AG09319 (cell line): ENCODE measurements around the gene JAM3.

Experiments
- DNase-seq: peaks from one replicate; pipeline ENCODE4 v3.0.0-alpha.2; 2010; ENCODE audit warnings: low read depth; ENCODE audit errors: extremely low read depth
- CTCF ChIP-seq: IDR thresholded peaks from 2 replicates; pipeline ENCODE4 v1.5.1; 2011; ENCODE audit warnings: low read depth, mild to moderate bottlenecking, inconsistent platforms, low read length, moderate library complexity

Gene JAM3

GRCh38 chr11:134052988-134053945 is 15.6 kb upstream of the JAM3 start:
- no peak for DNase-seq
- no peak for TF ChIP-seq CTCF

GRCh38 chr11:134055029-134055428 is 13.8 kb upstream of the JAM3 start:
- TF ChIP-seq CTCF, result no peak
- no peak for DNase-seq

GRCh38 chr11:134060316-134060715 is 8.6 kb upstream of the JAM3 start:
- TF ChIP-seq CTCF, result no peak

GRCh38 chr11:134062265-134063123 is 6.4 kb upstream of the JAM3 start:
- no peak for TF ChIP-seq CTCF
- DNase-seq, result no peak

More at GRCh38 chr11:134060316-134060715, 8.6 kb upstream of the JAM3 start:
- no peak for DNase-seq

GRCh38 chr11:134063124-134063495 is 5.8 kb upstream of the JAM3 start:
- no peak for TF ChIP-seq CTCF
- no peak for DNase-seq

- no peak for DNase-seq
- TF ChIP-seq CTCF, result no peak
Measured at GRCh38 chr11:134063991-134064747, 4.7 kb upstream of the JAM3 start.
